ENCODE data around the gene GTF2A1L. TPM values are rescaled to one million over a fixed set of nuclear protein-coding genes. Genes with fewer than 3 reads are reported as not detected.

GTF2A1L gene
- total and polyA plus RNA-seq, 10 of the 15 experiments (the other 5 are each of a cell fraction or from before 2014, with no cell fraction given) = not detected

DNA sequence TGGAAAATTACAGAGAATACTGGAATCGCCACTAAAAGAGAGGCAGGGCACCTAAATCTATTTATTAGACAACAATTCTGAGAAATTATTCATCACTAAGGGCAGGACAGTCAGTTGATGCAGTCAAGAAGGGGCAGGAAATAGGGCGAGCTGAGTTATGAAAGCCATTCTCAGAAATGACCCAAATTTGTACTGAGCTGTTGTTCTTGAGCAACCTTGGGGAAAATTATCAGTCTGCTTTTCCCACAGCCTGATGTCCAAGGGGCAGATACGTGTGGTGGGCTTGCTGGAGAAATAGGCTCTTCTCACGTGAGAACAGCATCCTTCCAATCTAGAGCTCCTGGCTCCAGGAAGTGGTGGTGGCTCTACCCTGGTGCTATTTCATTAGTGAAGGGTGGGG, 49.1 kb upstream of the GTF2A1L start:
- intact Hi-C loops (cut with micrococcal nuclease; ENCODE audit: unreplicated experiment) (no loop called here), in situ Hi-C loops (cut with MboI) (no loop called here)
- no peak for DNase-seq (ENCODE audit: low read depth, low spot score)
- WGBS (ENCODE audit: insufficient coverage, insufficient replicate concordance, low lambda C conversion rate, missing lambda C conversion rate) = 11% methylated on average over 4 of the region's 4 CpGs
- BruUV-seq (replicated peaks) = no TSS peak
- no peaks in the 10 kb centered on the region for H3K4me1 ChIP-seq (ENCODE audit: control insufficient read depth, insufficient read depth, low read length)
- ChIA-PET POLR2A (no interaction called here), SMC1A (ENCODE audit: uncharacterized antibody, unreplicated experiment) (no interaction called here), RAD21 (ENCODE audit: unreplicated experiment) (no interaction called here), CTCF (interaction anchor here (1.2 to 1.6 kb wide), 2 partner anchors 20 to 21 kb away, joined by 3 to 4 read pairs; no protein-coding TSS in a partner anchor)
- no peaks in the 10 kb centered on the region for H3K9me3 ChIP-seq (replicated peaks; ENCODE audit: control insufficient read depth, insufficient read depth, low read length)
- peaks cover 0 to 1% of the 10 kb centered on the region in 2 experiments; a peak in 1 of 4 replicates for H3K27me3 ChIP-seq (replicated peaks in 1 of 2; ENCODE audit: control insufficient read depth in 2 of 2, insufficient read depth in 2 of 2, low read length in 1 of 2)
- H3K79me2 ChIP-seq (ENCODE audit: control insufficient read depth, insufficient read depth, low read length) = no peaks in the 10 kb centered on the region
- FAIRE-seq = no peak
- ATAC-seq = no peak
- no peak overlapping the region for H3K9ac ChIP-seq (ENCODE audit: control insufficient read depth, insufficient read depth, low read length)
- H3K4me3 ChIP-seq = no peak overlapping the region
- no peak overlapping the region for H2AFZ ChIP-seq (ENCODE audit: control insufficient read depth, low read depth, low read length)
- no peak overlapping the region for H3K4me2 ChIP-seq (ENCODE audit: control insufficient read depth, insufficient read depth)
- TF ChIP-seq, protein P1, sequence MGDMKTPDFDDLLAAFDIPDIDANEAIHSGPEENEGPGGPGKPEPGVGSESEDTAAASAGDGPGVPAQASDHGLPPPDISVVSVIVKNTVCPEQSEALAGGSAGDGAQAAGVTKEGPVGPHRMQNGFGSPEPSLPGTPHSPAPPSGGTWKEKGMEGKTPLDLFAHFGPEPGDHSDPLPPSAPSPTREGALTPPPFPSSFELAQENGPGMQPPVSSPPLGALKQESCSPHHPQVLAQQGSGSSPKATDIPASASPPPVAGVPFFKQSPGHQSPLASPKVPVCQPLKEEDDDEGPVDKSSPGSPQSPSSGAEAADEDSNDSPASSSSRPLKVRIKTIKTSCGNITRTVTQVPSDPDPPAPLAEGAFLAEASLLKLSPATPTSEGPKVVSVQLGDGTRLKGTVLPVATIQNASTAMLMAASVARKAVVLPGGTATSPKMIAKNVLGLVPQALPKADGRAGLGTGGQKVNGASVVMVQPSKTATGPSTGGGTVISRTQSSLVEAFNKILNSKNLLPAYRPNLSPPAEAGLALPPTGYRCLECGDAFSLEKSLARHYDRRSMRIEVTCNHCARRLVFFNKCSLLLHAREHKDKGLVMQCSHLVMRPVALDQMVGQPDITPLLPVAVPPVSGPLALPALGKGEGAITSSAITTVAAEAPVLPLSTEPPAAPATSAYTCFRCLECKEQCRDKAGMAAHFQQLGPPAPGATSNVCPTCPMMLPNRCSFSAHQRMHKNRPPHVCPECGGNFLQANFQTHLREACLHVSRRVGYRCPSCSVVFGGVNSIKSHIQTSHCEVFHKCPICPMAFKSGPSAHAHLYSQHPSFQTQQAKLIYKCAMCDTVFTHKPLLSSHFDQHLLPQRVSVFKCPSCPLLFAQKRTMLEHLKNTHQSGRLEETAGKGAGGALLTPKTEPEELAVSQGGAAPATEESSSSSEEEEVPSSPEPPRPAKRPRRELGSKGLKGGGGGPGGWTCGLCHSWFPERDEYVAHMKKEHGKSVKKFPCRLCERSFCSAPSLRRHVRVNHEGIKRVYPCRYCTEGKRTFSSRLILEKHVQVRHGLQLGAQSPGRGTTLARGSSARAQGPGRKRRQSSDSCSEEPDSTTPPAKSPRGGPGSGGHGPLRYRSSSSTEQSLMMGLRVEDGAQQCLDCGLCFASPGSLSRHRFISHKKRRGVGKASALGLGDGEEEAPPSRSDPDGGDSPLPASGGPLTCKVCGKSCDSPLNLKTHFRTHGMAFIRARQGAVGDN (IDR thresholded peaks at IDR 0.05) = no peak
- no peak for TF ChIP-seq CHD4 (IDR thresholded peaks at IDR 0.05)
- TF ChIP-seq POLR2A (IDR thresholded peaks at IDR 0.05; ENCODE audit: low read depth, low read length) = no peak
- TF ChIP-seq NR2C1 (IDR thresholded peaks at IDR 0.05) = no peak
- TF ChIP-seq, protein P2, sequence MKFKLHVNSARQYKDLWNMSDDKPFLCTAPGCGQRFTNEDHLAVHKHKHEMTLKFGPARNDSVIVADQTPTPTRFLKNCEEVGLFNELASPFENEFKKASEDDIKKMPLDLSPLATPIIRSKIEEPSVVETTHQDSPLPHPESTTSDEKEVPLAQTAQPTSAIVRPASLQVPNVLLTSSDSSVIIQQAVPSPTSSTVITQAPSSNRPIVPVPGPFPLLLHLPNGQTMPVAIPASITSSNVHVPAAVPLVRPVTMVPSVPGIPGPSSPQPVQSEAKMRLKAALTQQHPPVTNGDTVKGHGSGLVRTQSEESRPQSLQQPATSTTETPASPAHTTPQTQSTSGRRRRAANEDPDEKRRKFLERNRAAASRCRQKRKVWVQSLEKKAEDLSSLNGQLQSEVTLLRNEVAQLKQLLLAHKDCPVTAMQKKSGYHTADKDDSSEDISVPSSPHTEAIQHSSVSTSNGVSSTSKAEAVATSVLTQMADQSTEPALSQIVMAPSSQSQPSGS (IDR thresholded peaks at IDR 0.05; ENCODE audit: low read length) = no peak
- TF ChIP-seq RBBP5 (conservative IDR thresholded peaks at IDR 0.05) = no peak
- H3K27ac ChIP-seq (ENCODE audit: control insufficient read depth, insufficient read depth) = no peak overlapping the region
- no peaks in the 10 kb centered on the region for H4K20me1 ChIP-seq (ENCODE audit: control insufficient read depth, insufficient read depth)
- H3K36me3 ChIP-seq (ENCODE audit: control insufficient read depth in 2 of 2, insufficient read depth in 2 of 2, low read length in 1 of 2) = no peaks in the 10 kb centered on the region
